ENCODE results near the gene APBB3. TPM values are rescaled to one million over a fixed set of nuclear protein-coding genes. Genes with fewer than 3 reads are reported as not detected.
A peak's percentile ranks its signal among the peaks of the same experiment; 100 is the strongest.

APBB3 gene
- total and polyA plus RNA-seq, 9 of the 15 experiments (the other 6 are each of a cell fraction or from before 2014, with no cell fraction given): 0.17 to 24.3 (median 9.5) TPM

DNA sequence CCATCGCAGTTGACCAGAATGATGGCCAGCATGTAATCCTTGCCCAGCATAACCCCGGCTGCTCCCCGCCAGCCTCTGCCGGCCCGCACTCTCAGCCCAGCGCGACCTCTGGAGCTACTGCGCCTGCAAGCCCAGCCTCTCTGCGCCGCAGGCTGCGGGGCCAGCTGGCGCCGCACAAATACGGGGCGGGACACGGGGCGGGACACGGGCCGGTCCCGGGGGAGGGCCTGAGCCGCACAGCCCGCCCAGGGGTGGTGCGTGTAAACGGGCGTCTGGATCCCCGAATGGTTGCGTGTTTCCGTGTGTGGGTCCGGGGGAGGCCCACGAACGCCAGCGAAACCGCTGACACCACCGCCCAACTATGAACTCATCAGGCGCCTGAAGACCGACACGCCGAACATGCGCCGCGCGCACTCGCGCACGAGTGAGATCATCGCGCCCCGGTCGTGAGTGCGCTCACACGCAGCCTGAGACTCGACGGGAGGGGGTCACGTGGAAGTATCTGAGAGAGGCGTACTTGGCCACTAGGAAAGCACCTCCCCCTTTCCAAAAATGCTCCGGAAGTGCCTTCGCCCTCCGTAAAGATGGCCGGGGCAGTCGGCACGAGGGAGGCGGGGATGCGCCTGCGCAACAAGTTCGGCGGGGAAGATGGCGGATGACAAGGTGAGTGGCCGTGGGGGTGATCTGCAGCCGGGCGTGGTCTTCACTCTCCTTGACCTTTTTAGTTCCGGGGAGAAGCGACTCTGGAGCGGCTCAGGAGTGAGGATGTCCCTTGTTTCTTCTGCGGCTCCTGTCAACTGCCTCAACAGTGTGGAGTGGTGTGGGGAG lies at the start of gene APBB3, which contains the start of gene SLC35A4 (continued):
- TF ChIP-seq, protein P1, sequence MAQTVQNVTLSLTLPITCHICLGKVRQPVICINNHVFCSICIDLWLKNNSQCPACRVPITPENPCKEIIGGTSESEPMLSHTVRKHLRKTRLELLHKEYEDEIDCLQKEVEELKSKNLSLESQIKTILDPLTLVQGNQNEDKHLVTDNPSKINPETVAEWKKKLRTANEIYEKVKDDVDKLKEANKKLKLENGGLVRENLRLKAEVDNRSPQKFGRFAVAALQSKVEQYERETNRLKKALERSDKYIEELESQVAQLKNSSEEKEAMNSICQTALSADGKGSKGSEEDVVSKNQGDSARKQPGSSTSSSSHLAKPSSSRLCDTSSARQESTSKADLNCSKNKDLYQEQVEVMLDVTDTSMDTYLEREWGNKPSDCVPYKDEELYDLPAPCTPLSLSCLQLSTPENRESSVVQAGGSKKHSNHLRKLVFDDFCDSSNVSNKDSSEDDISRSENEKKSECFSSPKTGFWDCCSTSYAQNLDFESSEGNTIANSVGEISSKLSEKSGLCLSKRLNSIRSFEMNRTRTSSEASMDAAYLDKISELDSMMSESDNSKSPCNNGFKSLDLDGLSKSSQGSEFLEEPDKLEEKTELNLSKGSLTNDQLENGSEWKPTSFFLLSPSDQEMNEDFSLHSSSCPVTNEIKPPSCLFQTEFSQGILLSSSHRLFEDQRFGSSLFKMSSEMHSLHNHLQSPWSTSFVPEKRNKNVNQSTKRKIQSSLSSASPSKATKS (CRISPR knock-in tag; IDR thresholded peaks at IDR 0.05): no peak
- TF ChIP-seq HDAC1 (IDR thresholded peaks at IDR 0.05) (peak in 1 of 2 experiments; percentile 98; a peak in 2 of 4 replicates), ZFP1 (CRISPR knock-in tag; IDR thresholded peaks at IDR 0.05) (no peak), BRF1 (IDR thresholded peaks at IDR 0.05; ENCODE audit: borderline replicate concordance, extremely low read depth, insufficient read length) (no peak), ZNF830 (CRISPR knock-in tag; IDR thresholded peaks at IDR 0.05) (no peak), ETV1 (tag; conservative IDR thresholded peaks at IDR 0.05; ENCODE audit: low read depth) (peak; percentile 98), BMI1 (IDR thresholded peaks at IDR 0.05; ENCODE audit: low read length) (no peak), KLF1 (tag; IDR thresholded peaks at IDR 0.05) (peak; percentile 90), CBFA2T2 (conservative IDR thresholded peaks at IDR 0.05) (peak; percentile 56), GABPB1 (CRISPR knock-in tag; IDR thresholded peaks at IDR 0.05) (peak; percentile 92), SRSF7 (optimal IDR thresholded peaks at IDR 0.05; ENCODE audit: low read depth, low read length) (no peak), JUND (IDR thresholded peaks at IDR 0.05; ENCODE audit: borderline replicate concordance, low read depth, low read length) (peak; percentile 97), JUND (tag; IDR thresholded peaks at IDR 0.05; ENCODE audit: borderline replicate concordance, low read depth, low read length) (peak; percentile 93; the same call in 2 of the 3 replicates), HNRNPLL (IDR thresholded peaks at IDR 0.05; ENCODE audit: low read depth, low read length, poor library complexity, severe bottlenecking) (peak; percentile 51), ZNF143 (CRISPR knock-in tag; IDR thresholded peaks at IDR 0.05) (no peak), GABPB2 (CRISPR knock-in tag; conservative IDR thresholded peaks at IDR 0.05) (no peak), ZNF175 (CRISPR knock-in tag; IDR thresholded peaks at IDR 0.05; ENCODE audit: low read depth) (0 out of 2 replicates have a peak, but pooled peaks have one; percentile 46), RCOR1 (IDR thresholded peaks at IDR 0.05; ENCODE audit: borderline replicate concordance in 1 of 2, low read depth in 2 of 2, low read length in 2 of 2) (peak in 1 of 2 experiments; percentile 53; a peak in 1 of 4 replicates)
- TF ChIP-seq, protein P2, sequence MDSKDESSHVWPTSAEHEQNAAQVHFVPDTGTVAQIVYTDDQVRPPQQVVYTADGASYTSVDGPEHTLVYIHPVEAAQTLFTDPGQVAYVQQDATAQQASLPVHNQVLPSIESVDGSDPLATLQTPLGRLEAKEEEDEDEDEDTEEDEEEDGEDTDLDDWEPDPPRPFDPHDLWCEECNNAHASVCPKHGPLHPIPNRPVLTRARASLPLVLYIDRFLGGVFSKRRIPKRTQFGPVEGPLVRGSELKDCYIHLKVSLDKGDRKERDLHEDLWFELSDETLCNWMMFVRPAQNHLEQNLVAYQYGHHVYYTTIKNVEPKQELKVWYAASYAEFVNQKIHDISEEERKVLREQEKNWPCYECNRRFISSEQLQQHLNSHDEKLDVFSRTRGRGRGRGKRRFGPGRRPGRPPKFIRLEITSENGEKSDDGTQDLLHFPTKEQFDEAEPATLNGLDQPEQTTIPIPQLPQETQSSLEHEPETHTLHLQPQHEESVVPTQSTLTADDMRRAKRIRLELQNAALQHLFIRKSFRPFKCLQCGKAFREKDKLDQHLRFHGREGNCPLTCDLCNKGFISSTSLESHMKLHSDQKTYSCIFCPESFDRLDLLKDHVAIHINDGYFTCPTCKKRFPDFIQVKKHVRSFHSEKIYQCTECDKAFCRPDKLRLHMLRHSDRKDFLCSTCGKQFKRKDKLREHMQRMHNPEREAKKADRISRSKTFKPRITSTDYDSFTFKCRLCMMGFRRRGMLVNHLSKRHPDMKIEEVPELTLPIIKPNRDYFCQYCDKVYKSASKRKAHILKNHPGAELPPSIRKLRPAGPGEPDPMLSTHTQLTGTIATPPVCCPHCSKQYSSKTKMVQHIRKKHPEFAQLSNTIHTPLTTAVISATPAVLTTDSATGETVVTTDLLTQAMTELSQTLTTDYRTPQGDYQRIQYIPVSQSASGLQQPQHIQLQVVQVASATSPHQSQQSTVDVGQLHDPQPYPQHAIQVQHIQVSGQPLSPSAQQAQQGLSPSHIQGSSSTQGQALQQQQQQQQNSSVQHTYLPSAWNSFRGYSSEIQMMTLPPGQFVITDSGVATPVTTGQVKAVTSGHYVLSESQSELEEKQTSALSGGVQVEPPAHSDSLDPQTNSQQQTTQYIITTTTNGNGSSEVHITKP (IDR thresholded peaks at IDR 0.05; ENCODE audit: partially characterized antibody): no peak

Data from K562 (cell line).